Adipocyte (in vitro differentiated cells): ENCODE measurements around the gene LGALS7B.
"Not testable (repeated sequence)": the region's sequence is repeated elsewhere in the genome, so short reads cannot be mapped to it uniquely, and the experiment has no call there.

ENCODE experiments used
- DNase-seq: peaks from one replicate; pipeline ENCODE4 v3.0.0-alpha.2; 2015; ENCODE audit warnings: low read depth
- H3K27me3 ChIP-seq: replicated peaks from 2 replicates; pipeline ENCODE4 v1.7.0; 2013; ENCODE audit warnings: mild to moderate bottlenecking, low read length, moderate library complexity; ENCODE audit not compliant: control insufficient read depth, insufficient read depth
- H3K36me3 ChIP-seq: 2 replicates; pipeline ENCODE4 v1.7.0; 2013; ENCODE audit warnings: low read length, mild to moderate bottlenecking, moderate library complexity; ENCODE audit not compliant: control insufficient read depth, insufficient read depth, severe bottlenecking
- H3K4me1 ChIP-seq: 2 replicates; pipeline ENCODE4 v1.7.0; 2013; ENCODE audit warnings: mild to moderate bottlenecking, low read length, moderate library complexity; ENCODE audit not compliant: control insufficient read depth, insufficient read depth
- H3K4me3 ChIP-seq: 2 replicates; pipeline ENCODE4 v1.7.0; 2013; ENCODE audit warnings: mild to moderate bottlenecking, low read length, moderate library complexity
- H3K9ac ChIP-seq: 2 replicates; pipeline ENCODE4 v1.7.0; 2013; ENCODE audit warnings: mild to moderate bottlenecking, low read length, moderate library complexity
- H3K9me3 ChIP-seq: 2 replicates; pipeline ENCODE4 v1.7.0; 2013; ENCODE audit warnings: mild to moderate bottlenecking, low read length, moderate library complexity; ENCODE audit not compliant: control insufficient read depth

LGALS7B gene

GRCh38 chr19:38753783-38754182 is 35.2 kb upstream of the LGALS7B start:
- DNase-seq, H3K4me3 ChIP-seq, H3K27me3 ChIP-seq, H3K9ac ChIP-seq, H3K4me1 ChIP-seq, H3K36me3 ChIP-seq, H3K9me3 ChIP-seq: not testable (repeated sequence)

GRCh38 chr19:38754196-38754595 is 34.8 kb upstream of the LGALS7B start:
- not testable (repeated sequence) for H3K9ac ChIP-seq, H3K9me3 ChIP-seq, H3K4me3 ChIP-seq, DNase-seq, H3K27me3 ChIP-seq, H3K36me3 ChIP-seq, H3K4me1 ChIP-seq

- no peak overlapping the region for H3K4me3 ChIP-seq
These were observed 29.4 kb upstream of the LGALS7B start for GRCh38 chr19:38759590-38760003.

GRCh38 chr19:38760805-38761517 is 28.0 kb upstream of the LGALS7B start:
- not testable (repeated sequence) for H3K4me1 ChIP-seq, DNase-seq, H3K36me3 ChIP-seq, H3K4me3 ChIP-seq, H3K27me3 ChIP-seq, H3K9ac ChIP-seq, H3K9me3 ChIP-seq

More at GRCh38 chr19:38759590-38760003, 29.4 kb upstream of the LGALS7B start:
- Histone ChIP-seq H3K36me3 (no peaks in the 10 kb centered on the region), H3K27me3 (no peaks in the 10 kb centered on the region), H3K4me1 (no peaks in the 10 kb centered on the region), H3K9ac (no peak overlapping the region), H3K9me3 (peaks cover 4% of the 10 kb centered on the region)
- no peak for DNase-seq

GRCh38 chr19:38761884-38762389 is 27.1 kb upstream of the LGALS7B start:
- not testable (repeated sequence) for H3K27me3 ChIP-seq, H3K4me1 ChIP-seq, H3K4me3 ChIP-seq, DNase-seq, H3K36me3 ChIP-seq, H3K9me3 ChIP-seq, H3K9ac ChIP-seq

GRCh38 chr19:38763795-38764220 is 25.2 kb upstream of the LGALS7B start:
- Histone ChIP-seq H3K9me3 (no peaks in the 10 kb centered on the region), H3K27me3 (no peaks in the 10 kb centered on the region), H3K4me1 (no peaks in the 10 kb centered on the region), H3K36me3 (no peaks in the 10 kb centered on the region), H3K9ac (no peak overlapping the region), H3K4me3 (no peak overlapping the region)
- no peak for DNase-seq

GRCh38 chr19:38765214-38765613 is 23.8 kb upstream of the LGALS7B start:
- Histone ChIP-seq H3K9me3 (no peaks in the 10 kb centered on the region), H3K4me1 (no peaks in the 10 kb centered on the region), H3K27me3 (no peaks in the 10 kb centered on the region), H3K9ac (no peak overlapping the region), H3K4me3 (no peak overlapping the region), H3K36me3 (no peaks in the 10 kb centered on the region)
- DNase-seq: no peak

GRCh38 chr19:38766276-38767047 is 22.5 kb upstream of the LGALS7B start:
- H3K27me3 ChIP-seq: no peaks in the 10 kb centered on the region

GRCh38 chr19:38769635-38770211 is 19.3 kb upstream of the LGALS7B start:
- no peaks in the 10 kb centered on the region for H3K36me3 ChIP-seq

More at GRCh38 chr19:38766276-38767047, 22.5 kb upstream of the LGALS7B start:
- Histone ChIP-seq H3K4me1 (no peaks in the 10 kb centered on the region), H3K4me3 (no peak overlapping the region), H3K9ac (no peak overlapping the region), H3K9me3 (no peaks in the 10 kb centered on the region), H3K36me3 (no peaks in the 10 kb centered on the region)
- DNase-seq: no peak

GRCh38 chr19:38770228-38770948 is 18.6 kb upstream of the LGALS7B start:
- H3K4me3 ChIP-seq, DNase-seq, H3K27me3 ChIP-seq, H3K9me3 ChIP-seq, H3K36me3 ChIP-seq, H3K4me1 ChIP-seq, H3K9ac ChIP-seq: not testable (repeated sequence)

More at GRCh38 chr19:38769635-38770211, 19.3 kb upstream of the LGALS7B start:
- Histone ChIP-seq H3K4me3 (no peak overlapping the region), H3K9me3 (no peaks in the 10 kb centered on the region), H3K27me3 (no peaks in the 10 kb centered on the region), H3K9ac (peak overlapping the region; percentile 63), H3K4me1 (no peaks in the 10 kb centered on the region)
- DNase-seq: peak; percentile 77

GRCh38 chr19:38770949-38771275 is 18.1 kb upstream of the LGALS7B start:
- H3K9me3 ChIP-seq, H3K4me1 ChIP-seq, H3K36me3 ChIP-seq, DNase-seq, H3K9ac ChIP-seq, H3K4me3 ChIP-seq, H3K27me3 ChIP-seq: not testable (repeated sequence)
